GM18861 (cell line): ENCODE data around the gene CTNND1.
"Not testable (repeated sequence)": the region's sequence is repeated elsewhere in the genome, so short reads cannot be mapped to it uniquely, and the experiment has no call there.

ENCODE experiments used
- ATAC-seq: cut with Tn5 transposase; IDR thresholded peaks from one replicate; pipeline ENCODE4 v1.9.1; 2021; ENCODE audit not compliant: unreplicated experiment

Gene CTNND1

GRCh38 chr11:57788703-57789088 is 27.1 kb downstream of the CTNND1 start:
- no peak for ATAC-seq

GRCh38 chr11:57791321-57792059 is 29.9 kb downstream of the CTNND1 start:
- ATAC-seq = no peak

GRCh38 chr11:57792060-57792541 is 30.5 kb downstream of the CTNND1 start:
- ATAC-seq = peak; percentile 84

- ATAC-seq = no peak
Observed at GRCh38 chr11:57792870-57793269, 31.3 kb downstream of the CTNND1 start.

GRCh38 chr11:57793351-57794115 is 31.9 kb downstream of the CTNND1 start:
- ATAC-seq = no peak

- no peak for ATAC-seq
Observed at GRCh38 chr11:57798905-57799559, 37.4 kb downstream of the CTNND1 start.

- ATAC-seq = peak; percentile 85
Observed at GRCh38 chr11:57800444-57801182, 39.0 kb downstream of the CTNND1 start.

- ATAC-seq = no peak
Observed at GRCh38 chr11:57801183-57801485, 39.5 kb downstream of the CTNND1 start.

- no peak for ATAC-seq
Observed at GRCh38 chr11:57802411-57802810, 40.8 kb downstream of the CTNND1 start.

- ATAC-seq = no peak
Observed at GRCh38 chr11:57804466-57804865, 42.9 kb downstream of the CTNND1 start.

- ATAC-seq = no peak
Observed at GRCh38 chr11:57805780-57806179, 44.2 kb downstream of the CTNND1 start.

GRCh38 chr11:57812634-57813033 is 51.0 kb downstream of the CTNND1 start:
- no peak for ATAC-seq

- peak; percentile 71 for ATAC-seq
Observed at GRCh38 chr11:57815476-57815875, 53.9 kb downstream of the CTNND1 start.

- ATAC-seq = no peak
Observed at GRCh38 chr11:57815877-57816276, 54.3 kb downstream of the CTNND1 start.

GRCh38 chr11:57818812-57819211 is 57.2 kb downstream of the CTNND1 start:
- no peak for ATAC-seq

- ATAC-seq = no peak
Observed at GRCh38 chr11:57819252-57819979, 57.8 kb downstream of the CTNND1 start.

- no peak for ATAC-seq
Observed at GRCh38 chr11:57823859-57824258, 62.3 kb downstream of the CTNND1 start.

GRCh38 chr11:57834852-57835251 is 73.2 kb downstream of the CTNND1 start:
- no peak for ATAC-seq

GRCh38 chr11:57838609-57839008 is 77.0 kb downstream of the CTNND1 start:
- ATAC-seq = not testable (repeated sequence)

GRCh38 chr11:57842873-57843272 is 81.3 kb downstream of the CTNND1 start:
- no peak for ATAC-seq

GRCh38 chr11:57867966-57868365 is 106.4 kb downstream of the CTNND1 start:
- no peak for ATAC-seq
